GM19035 (cell line): Measurements from ENCODE around the gene KCTD16.

ENCODE experiments used
- ATAC-seq: cut with Tn5 transposase; IDR thresholded peaks from one replicate; pipeline ENCODE4 v1.9.1; 2021; ENCODE audit not compliant: unreplicated experiment

The KCTD16 gene

DNA sequence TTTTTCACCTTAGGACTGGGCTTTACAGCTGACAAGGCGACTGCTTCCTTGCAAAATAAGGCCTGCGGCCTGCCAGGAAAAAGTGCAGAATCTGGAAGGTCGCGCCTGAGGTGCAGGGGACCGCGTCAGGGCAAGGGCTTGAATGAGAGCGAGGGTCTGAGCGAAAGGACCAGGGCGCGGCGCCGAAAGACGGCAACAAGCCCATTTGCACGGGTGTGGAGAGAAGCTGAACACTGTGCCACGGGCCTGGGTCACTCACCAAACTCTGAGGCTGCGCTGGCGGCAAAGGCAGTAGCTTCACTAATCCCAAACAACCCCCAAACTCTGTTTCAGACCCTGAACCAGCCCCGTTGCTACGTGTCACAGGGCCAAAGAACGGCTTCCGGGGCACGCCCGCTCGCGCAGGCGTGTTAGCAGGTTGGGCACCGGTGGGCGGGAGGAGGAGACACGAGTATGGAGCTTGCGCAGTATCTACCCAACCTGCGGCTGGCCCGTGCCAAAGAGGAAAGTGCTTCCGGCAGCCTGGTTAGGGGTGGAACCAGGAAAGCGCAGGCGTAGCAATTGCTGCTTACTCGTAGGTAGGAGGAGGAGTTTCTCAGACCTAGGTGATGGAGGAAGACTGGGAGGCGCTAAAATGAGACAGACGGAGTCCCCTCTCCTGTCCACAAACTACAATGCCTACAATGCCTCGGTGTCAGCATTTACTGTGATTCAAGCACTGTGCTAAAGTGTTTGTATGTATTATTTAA lies at the start of gene KCTD16, which contains the start of gene YIPF5:
Gene KCTD16 (plus strand): TSS at position 598 of the 749 bp plus-strand sequence.
Gene YIPF5 (minus strand): TSS at position 384 of the 749 bp plus-strand sequence. CDS start 704 bp downstream, outside the sequence.
- ATAC-seq = peak; percentile 99

DNA sequence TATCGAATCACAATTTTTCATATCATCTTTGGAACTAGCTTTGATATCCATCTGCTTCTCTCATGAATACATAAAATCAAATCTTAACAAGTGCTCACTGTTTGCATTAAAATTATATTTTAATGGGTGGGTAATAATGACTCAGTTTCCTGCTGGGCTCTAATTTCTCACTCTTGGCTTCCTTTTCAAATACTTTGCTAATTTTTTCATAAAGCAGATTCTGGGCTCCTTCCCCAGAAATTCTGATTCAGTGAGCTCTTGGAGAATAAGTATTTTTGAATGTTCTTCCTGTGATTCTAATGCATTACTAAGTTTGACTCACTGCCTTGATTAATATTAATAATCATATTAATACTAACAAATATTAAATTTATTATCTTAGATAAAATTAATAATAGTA lies 49.1 kb upstream of the KCTD16 start:
- ATAC-seq = no peak

GRCh38 chr5:144122081-144122480 lies 48.6 kb upstream of the KCTD16 start:
- no peak for ATAC-seq

DNA sequence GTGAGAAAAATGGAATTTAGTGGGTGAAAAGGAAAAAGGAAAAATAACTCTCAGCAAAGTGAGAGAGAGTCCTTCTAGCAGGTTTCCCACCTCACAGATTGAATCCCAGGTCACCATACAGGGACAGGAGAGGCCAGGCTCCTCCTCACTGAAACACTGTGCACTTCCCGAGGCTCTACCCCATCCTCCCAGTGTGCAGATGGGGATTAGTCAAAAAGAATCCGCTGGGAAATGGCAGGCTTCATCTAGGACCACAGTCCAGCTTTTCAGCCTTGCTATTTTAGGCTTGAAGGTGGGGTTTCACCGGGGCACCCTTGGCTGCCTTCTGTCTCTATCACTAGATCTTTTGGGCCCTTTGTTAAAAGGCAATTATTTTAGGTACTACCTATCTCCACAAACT lies 48.0 kb upstream of the KCTD16 start:
- no peak for ATAC-seq

GRCh38 chr5:144125163-144125726 lies 45.4 kb upstream of the KCTD16 start:
- ATAC-seq = no peak

- no peak for ATAC-seq
Measured at GRCh38 chr5:144126707-144127106, 44.0 kb upstream of the KCTD16 start.

DNA sequence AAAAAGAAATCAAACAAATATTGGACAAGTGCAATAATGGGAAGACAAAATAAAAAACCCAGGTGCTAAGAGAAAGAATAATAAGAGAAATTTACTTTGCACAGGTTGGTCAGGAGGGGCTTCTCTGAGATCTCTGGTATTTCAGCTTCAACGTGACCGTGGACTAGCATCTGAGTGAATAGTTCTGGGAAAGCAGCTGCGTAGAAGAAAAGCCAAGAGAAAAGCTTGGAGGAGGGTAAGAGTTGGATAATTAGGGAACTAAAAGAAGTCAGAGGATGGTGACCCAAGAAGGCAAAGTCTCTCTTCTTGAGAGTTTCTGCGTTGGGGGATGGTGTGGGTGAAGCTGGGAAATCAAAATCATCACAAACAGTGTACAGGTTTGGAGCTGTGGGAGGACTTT lies 41.8 kb upstream of the KCTD16 start:
- no peak for ATAC-seq

DNA sequence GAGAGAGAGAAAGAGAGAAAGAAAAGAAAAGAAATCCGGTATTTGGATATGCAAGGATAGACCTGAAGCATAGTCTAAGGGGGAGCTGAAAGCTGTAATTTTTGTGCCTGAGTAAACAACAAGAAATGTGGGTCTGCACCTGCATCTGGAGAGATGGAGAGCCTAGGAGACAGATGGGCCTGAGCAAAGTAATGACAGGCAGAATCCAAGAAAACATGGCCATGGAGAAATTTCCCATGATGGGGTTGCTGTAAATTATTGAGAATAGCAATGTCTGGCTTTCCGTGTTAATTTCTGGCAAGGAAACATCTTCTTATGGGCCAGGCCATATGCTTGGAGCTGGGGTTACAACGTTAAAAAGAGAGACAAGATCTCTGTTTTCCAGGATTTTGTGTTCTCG lies 40.4 kb upstream of the KCTD16 start:
- ATAC-seq = no peak

DNA sequence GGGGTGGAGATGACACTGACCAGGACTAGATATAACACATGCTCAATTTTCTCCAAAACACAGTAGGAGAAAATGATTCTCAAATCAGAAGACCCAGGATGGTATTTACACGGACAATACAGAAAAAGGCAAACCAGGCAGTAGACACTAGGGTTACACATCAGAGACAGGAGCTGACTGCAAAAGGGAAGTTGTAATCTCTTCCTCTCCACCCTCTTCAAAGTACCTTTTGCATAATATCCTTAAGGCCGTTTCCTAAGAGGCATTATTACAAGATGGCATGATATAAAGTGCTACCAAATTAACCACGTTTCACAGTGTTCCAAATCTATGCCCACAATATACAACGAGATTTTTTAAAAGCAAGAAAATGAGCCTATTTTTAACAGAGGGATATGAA lies 39.4 kb upstream of the KCTD16 start:
- ATAC-seq = no peak

GRCh38 chr5:144133050-144133633 lies 37.5 kb upstream of the KCTD16 start:
- ATAC-seq = no peak

DNA sequence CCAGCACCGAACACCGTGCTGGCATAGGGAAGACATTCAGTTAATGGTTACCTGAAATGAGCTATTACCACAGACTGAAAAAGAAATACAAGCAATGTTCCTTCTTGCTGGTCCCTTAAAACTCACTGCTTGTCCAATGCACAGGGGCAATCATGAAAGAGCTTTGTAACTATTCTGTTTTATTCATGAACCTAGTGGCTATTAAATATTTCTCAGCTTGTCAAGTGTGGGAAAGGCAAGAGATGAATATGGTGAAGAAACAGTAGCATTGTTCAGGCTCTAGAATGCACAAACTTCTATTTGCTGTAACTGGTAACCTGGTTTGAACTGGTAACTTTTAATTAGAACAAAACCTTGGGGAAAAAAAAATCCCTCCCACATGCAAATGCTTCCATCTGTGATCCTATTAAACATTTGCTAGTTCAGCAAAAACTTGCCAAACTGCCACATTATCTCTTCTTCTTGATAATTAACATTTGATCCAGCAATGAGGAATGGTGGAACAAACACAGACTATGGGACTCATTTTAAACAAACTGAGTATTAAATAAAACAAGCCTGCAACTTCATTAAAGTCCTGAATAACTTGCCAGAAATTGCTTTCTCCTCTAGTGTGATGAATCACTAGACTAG lies 36.4 kb upstream of the KCTD16 start:
- ATAC-seq = no peak

GRCh38 chr5:144135113-144135762 lies 35.4 kb upstream of the KCTD16 start:
- no peak for ATAC-seq

GRCh38 chr5:144139586-144139985 lies 31.1 kb upstream of the KCTD16 start:
- ATAC-seq = no peak

DNA sequence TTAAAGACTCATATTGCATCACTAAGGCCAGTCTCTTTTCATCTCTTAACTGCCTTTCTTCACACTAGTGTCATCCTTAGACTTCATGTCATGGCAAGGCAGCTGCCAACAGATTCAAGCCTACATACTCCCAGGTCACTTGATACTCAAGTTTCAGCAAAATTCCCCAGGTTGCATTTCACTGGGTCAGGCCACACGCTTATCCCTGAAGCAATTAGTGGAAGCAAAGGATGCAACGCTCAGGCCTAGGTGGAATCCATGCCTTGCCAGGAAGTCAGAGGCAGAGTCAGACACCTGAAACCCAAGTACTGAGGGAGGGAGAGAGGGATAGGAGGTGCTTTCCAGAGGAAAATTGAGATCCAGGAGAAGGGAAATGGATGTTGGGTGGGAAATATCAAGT lies 29.1 kb upstream of the KCTD16 start:
- no peak for ATAC-seq

- ATAC-seq = peak; percentile 98
Measured at GRCh38 chr5:144142139-144142823, 28.4 kb upstream of the KCTD16 start.

DNA sequence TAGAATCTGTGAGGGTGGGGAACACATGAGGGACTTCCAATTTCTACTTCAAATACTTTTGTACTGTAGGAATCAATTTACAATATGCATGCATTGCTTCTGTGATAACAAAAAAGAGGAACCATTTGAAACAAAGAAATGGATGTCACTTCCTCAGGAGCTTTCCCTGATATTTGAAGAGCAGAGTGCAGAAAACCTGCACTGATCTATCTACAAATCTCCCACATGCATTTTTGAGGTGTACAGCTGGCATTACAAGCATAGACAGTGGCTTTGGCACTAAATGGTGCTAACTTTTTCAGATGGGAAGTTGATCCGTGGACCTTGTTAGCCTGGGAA lies 27.9 kb upstream of the KCTD16 start:
- ATAC-seq = no peak

DNA sequence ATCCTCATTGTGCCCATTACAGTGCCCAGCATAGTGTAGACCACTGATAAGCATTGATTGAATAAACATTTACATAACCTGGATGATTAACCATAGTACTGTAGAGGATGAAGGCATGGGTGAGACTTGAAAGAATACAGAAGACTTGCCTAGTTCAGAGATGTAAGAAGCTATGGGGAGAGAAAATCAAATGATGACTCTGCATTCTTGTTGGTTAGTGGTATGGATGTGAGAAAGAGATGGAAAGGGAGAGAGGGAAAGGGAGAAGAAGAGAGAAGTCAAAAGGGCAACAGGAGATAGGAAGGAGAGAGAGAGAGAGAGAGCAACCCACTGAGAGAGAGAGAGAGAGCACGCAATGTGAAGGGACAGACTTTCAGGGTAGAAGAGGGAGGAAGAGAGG lies 27.0 kb upstream of the KCTD16 start:
- ATAC-seq = no peak

DNA sequence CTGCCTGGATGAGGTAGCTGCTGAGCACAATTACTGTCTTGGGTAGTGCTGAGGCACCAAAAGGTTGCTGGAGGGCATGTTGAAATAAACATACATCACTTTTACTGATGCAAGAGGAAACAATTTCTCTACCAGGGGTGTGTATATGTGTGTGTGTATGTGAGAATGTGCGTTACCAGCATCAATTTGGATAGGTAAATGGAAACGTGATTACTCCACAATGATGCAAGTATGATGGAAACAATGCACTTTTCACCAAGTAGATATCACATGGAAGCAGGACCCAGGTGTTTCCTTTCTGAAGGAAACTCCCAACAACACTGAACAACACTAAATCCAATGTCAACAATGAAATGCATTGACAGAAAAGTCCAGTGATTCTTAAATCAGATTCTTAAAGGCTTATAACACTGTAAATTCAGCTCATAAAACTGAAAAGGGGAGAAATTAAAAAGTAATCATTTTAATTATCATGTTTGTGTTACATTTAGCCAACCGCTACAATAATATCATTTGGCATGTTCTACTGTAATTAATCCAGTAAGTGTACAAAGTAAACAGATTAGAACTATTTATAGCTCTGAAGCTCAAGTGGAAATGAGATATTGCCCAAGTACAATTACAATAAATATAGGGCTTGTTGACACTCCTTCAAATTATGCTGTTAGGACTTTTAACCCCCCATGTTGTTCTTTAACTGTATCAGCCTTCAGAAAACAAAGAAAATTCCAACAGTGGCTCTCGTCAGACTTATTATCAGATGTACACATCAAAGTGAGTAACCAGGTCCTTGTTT lies 25.5 kb upstream of the KCTD16 start:
- ATAC-seq = no peak

DNA sequence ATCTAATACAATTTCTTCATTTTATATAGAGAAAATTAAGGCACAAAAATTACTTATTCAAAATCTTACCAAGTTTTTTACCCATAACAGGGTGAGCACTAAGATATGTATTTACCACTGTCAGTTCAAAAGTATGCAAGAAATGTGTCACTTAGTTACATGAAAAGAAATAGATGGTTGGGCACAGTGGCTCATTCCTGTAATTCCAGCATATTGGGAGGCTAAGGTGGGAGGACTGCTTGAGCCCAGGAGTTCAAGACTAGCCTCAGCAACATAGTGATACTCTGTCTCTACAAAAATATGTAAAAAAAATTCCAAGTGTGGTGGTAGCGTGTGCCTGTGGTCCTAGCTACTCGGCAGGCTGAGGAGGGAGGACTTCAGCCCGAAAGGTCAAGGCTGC lies 19.6 kb upstream of the KCTD16 start:
- ATAC-seq = no peak

GRCh38 chr5:144156767-144157171 lies 13.9 kb upstream of the KCTD16 start:
- no peak for ATAC-seq
